HG02943 (cell line): Measurements from ENCODE around the gene PLSCR3.
A peak's percentile ranks its signal among the peaks of the same experiment; 100 is the strongest.

ENCODE experiments used
- ATAC-seq: cut with Tn5 transposase; IDR thresholded peaks from one replicate; pipeline ENCODE4 v1.9.1; 2021; ENCODE audit warnings: mild to moderate bottlenecking, low read depth, moderate library complexity; ENCODE audit not compliant: unreplicated experiment

The PLSCR3 gene

DNA sequence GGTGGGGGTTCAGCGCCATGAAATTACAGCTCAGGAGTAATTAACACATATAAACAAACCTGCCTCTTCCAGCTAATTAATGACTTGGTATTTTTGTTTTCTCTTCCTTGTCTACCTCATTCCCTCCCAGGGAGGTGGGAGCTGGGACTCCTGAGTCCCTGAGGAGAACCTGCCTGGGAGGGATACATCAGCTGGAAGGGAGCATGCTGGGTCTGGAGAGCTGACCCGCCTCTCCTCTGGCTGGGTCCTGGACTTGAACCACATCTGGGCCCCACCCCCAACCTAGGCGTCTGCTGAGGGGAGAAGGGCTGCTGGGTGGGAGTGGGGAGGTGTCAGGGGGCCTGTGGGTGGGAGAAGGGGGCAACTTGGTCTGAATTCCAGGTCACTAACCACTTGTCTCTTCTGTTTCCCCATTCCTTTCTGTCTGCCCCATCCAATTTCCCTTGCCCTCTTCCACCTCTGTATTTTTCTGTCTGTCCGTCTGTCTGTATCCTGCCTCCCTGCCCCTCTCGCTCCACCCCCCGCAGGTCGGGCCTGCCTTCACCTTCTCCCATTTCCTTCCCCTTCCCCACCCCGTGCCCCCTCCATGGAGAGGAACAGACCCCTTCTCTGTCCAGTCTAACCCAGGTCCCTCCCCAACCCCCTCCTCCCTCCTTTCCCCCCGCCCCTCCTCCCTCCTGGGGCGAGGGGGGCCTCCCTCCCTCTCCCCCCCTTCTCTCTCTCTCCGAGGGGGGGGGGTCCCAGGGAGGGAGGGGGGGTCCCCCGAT, 13.3 kb upstream of the PLSCR3 start, which contains the start of gene NLGN2:
Gene NLGN2 (plus strand): TSS at position 361 of the 767 bp plus-strand sequence. CDS start 411 bp downstream, outside the sequence.
- ATAC-seq = no peak

DNA sequence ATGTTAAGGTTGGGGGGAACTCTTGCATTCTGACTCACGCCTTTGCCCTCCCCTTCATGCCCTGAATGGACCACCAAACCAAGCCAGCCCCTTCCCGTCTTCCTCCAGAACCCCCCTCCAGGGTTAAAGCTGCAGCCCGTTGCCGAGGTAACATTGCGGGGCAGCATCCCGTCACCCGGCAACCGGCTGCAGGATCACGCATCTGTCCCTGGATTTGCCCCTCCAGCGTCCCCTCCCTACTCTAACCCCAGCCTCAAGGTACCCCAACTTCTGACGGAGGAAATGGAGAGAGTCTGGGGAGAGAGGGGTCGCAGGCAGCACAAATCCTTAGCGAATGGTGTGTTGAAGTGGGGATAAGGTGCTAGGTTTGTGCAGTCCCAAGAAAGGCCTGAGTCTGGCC, 12.8 kb upstream of the PLSCR3 start:
- ATAC-seq = no peak

DNA sequence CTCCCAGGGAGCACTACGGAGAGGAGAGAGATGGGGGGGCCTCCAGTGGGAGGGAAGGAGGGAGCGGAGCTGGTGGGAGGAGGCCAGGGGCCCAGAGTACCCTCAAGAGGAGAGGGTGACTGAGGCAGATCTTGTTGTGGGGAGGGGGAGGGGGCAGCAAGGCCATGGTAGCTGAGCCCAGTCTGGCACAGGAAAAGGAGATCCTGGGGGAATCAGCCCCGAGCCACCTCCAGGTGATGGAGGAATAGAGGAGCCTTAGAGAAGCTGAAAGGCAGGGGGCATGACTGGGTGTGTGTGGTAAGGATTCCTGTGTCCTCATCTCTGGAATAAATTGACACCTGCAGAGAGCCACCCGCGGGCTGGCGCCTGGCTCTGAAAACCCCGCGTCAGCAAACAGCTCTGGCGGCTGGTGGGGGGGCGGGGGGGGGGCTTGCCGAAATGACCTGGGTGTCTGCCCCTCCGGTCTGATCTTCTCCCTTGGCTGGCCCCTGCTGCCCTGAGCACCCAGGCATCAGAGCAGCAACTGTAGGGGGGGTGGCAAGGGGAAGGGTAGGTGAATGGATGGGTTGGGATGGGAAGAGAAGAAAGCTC, 12.0 kb upstream of the PLSCR3 start:
- ATAC-seq = no peak

DNA sequence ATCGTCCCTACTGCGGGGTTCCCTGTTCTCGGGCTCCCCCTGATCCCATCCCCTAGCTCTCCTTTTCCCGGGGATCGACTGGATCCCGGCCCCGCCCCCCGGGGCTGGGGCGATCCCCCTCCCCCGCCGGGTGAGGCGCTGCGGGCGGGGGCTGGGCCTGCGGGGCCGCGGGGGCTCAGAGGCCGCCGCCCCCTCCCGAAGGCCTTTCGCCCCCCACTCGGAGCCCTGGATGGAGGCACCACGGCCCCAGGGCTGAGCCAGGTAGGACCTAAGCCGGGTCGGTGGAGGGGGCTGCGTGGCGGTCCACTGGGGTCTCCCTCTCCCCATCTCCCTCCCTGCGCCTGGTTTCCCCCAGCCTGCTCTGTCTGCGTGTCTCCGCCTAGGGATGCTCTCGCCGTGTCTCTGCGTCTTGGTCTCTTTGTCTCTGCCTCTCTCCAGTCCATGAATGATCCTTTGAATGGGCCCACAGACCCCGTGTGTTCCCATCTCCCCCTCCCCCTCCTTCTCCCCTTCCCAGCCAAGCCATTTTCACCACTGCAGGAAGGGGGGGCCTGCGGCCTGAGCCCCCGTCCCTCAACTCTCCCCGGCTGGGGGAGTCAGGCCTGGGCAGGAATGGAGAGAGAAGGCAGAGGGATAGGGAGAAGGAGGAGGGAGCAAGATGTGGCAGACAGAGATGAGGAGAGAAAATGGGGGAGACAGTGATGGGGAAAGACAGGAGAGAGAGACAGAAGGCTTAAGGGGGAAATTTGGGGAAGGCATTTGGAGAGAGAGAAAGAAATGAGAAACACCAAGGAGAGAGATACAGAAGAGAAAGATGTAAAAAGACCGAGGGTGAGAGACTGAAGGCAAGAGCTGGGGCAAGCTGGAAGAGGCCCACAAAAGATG, 11.3 kb upstream of the PLSCR3 start:
- ATAC-seq = no peak

DNA sequence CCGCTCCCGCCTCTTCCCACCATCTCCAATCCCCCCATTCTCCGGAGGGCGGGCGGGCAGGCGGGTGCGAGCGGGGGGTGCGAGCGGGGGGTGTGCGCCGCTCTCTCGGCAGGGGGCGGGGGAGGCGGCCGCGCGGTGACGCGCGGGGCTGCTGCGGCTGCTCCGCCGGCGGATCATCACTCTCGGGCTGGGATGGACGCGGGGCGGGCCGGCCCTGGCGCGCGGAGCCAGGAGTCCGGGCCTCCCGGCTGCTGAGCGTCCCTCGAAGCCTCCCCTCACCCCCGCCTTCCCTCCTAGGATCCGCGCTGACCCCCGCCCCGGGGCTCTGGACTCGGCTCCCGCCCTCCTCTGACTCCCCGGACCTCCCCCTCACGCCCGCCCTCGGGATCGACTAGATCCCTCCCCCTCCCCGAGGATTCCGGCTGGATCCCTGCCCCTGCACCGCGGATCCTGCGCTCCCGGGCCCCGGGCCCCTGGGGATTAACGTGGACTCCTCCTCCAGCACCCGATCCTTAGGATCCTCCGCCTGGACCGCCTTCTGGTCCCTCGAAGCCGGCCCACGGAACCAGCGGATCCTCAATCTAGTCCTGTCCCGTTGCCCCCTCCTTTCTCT, 10.5 kb upstream of the PLSCR3 start:
- ATAC-seq = peak; percentile 15

DNA sequence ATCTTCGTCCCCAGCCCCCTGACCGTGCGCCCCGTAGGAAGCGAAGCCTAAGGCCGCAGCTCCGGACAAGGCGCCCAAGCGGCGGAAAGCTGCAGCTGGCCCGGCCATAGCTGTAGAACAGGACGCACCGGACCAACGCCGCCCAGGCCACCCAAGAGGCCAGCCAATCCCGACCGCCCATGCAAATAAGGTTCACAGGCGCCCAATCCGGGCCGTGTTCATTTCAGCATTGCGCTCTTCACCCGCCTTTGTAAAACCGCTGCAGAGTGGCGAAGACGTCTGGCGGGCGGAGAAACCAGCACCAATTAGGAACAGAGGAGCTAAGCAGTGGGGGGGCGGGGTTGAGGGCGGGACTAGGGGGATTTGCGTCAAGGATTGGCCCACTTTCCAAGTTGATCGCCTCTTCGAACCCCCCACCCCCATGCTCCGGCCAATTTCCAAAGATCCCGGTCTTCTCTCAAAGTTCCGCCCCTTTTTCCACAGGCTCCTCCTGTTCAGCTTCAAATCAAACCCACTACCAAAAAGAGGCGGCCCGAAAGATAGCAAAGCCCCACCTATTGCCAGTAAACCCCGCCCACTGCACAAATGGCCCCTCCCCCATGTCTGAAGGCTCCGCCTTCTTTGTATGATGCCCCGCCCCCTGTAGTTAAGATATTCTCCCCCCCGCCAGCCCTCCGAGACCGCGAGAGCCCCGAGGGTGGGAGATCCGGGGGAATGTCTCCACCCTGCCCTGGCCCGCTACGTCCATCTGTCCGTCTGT, 9.8 kb upstream of the PLSCR3 start, which contains the start of gene TMEM256:
Gene TMEM256 (minus strand): TSS at position 121 of the 760 bp plus-strand sequence. CDS start 13 bp downstream, at position 108.
- ATAC-seq = peak; percentile 83

DNA sequence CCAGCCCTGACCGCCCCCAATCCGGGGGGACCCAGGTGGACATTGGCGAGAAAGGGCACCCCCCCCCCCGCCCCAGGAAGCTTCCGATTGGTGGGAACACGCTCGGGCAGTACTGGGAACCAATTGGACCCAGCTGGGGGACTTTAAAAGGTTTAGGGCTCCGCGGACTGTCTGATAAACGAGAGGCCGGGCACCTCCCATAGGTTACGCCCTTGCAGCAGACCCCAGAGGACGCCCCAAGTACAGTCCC, 9.3 kb upstream of the PLSCR3 start:
- peak; percentile 19 for ATAC-seq

DNA sequence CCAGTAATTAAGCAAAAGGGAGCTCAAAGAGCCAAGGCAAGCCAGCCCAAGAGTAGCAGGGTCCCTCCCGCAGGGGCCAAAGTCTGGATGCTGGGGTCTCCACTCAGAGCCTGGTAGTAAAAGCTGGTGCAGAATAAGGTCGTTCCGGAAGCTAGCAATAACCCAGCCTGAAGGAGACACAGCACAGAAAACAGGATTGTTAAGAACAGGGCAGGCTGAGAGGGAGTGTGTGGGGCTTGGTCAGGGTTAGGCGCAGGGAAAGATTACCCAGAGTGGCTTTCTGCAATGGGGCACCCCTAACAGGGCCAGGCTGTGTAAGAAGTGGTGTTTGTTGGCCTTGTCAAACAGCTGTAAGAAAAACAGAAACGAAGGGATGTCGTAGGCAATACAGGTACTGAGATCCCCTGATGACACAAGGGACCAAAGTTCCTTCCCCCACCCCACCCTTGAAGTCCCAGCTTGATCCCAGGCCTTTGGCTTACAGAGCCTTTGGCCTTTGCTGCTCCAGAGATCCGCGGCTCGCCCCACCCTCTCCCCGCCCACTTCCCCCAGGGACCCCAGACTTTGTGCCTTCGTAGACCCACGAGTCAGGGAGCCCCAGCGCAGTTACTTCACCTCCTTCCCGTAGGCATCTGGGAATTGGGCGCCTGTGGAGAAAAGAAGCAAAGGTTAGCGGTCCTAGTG, 8.9 kb upstream of the PLSCR3 start:
- ATAC-seq = no peak

DNA sequence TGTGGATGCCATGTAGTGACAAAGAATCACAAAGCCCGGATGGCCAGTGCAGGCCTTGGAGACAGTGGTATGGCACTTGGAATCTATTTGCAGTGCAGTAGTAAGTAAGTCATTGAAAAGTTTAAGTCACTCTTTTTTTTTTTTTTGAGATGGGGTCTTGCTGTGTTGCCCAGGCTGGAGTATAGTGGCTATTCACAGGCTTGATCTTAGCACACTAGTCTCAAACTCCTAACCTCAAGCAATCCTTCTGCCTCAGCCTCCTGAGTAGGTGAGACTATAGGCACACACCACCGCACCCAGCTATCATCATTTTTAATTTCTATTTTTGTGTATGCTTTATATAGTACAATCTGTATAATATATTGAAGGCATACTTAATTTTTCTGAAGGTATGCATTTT, 4.3 kb upstream of the PLSCR3 start:
- no peak for ATAC-seq

DNA sequence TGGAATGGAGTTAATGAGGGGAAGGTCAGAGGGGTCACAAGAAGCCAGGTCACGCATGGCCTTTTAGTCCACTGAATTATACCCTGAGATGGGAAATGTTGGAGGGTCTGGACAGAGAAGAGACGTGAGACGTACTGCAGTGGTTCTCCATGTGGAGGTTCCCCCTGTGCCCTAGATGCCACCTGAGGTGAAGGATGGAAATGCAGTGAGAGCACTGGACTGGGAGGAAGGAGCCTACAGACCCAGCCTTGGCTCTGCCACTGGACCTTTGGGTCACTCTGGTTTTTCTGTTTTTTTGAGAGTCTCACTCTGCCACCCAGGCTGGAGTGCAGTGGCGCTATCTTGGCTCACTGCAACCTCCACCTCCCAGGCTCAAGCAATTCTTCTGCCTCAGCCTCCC, 1.8 kb upstream of the PLSCR3 start:
- no peak for ATAC-seq

DNA sequence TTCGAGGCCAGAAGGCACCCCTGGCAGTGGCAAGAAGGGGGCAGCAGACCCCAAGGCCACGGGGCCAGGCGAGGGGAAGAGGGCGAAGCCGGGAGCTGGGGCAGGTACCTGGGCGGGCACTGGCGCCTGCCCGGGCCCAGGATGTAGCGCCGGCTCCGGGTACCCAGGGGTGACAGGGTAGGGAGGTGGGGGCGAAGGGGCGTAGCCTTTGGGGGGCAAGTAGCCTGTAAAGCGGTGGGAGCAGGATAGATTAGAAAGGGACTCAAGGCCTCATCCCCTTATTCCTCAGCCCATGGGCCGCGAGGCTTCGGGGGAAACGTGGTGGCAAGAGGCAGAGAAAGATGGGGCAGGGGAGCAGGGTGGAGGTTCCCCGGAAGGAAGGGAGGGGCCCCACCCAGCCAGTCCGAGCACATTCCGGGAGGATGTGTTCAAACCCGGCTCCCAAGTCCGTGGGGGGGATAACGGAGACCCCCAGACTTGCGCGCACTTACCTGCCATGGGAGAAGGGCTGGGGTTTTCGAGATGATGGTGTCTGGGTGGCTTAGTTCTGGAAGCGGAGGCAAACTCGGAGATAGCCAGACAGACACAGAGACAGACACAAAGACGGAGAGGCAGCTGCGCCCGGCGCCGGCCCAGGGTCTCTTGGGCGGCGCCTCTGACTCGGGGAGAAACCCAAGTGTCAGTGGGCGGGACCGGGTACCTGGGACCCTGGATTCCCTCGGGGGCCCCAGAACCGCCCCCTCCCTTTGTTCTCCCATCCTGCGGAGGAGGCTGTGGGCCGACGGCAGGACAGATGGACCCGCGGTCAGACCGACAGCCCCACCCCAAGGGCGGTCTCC, 493 bp downstream of the PLSCR3 start:
- no peak for ATAC-seq

DNA sequence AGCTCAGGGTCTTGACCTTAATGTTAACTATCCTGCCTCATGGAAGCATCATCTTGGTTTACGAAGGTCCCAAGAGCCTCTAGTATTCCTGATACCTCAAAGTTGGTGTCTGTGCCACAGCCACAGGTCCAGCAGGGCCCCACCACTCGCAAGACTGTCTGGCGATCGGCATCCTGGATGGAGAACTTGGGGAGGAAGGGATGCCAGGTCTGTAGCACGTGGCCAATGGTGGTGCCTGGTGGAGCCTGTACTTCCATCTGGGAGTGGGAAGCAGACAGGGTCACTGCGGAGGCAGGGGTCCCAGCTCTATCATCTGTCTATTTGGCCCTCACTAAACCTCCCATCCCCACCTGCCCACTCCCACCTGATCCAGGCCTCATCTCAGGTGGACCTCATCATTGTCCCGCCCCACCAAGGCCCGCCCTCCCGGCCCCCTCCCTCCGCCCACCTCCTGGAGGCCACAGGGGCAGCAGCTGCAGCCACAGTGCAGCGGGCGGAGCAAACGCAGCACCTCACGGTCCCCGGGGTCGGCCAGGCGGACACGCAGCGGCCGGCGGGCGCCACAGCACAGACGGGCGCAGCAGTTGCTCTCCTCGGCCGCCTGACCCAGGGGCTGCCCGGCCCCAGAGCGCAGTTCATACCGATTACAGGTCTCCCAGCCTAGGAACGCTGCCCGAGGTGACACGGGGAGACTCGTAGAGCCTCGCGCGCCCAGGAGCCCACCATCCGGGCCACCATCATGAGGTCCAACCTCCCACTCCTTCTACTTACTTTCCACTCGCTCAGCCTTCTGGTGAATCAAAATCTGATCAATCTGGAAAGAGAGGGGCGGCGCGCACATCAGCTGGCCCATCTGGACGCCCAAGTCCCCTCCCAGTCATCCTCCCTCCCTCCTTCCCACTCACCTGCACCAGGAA, 1.4 kb downstream of the PLSCR3 start:
- no peak for ATAC-seq

DNA sequence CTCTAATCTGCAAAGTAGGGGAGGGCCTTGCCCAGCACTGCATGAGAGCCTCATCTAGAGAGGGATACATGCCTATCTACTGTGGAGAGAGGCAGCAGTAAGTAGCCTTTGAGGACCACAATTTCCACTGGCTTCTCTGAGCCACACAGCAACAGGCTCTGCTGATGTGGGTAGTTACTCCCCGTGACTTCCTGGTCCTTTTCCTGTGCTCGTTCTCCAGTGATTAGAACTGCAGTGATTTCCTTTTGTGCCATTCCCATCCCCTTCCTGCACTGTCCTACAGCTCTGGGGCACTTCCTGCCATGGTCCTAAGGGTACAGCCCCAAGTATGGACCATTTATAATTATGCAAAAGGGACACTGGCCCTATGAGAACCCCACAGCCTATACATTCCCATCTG, 3.0 kb downstream of the PLSCR3 start:
- no peak for ATAC-seq

DNA sequence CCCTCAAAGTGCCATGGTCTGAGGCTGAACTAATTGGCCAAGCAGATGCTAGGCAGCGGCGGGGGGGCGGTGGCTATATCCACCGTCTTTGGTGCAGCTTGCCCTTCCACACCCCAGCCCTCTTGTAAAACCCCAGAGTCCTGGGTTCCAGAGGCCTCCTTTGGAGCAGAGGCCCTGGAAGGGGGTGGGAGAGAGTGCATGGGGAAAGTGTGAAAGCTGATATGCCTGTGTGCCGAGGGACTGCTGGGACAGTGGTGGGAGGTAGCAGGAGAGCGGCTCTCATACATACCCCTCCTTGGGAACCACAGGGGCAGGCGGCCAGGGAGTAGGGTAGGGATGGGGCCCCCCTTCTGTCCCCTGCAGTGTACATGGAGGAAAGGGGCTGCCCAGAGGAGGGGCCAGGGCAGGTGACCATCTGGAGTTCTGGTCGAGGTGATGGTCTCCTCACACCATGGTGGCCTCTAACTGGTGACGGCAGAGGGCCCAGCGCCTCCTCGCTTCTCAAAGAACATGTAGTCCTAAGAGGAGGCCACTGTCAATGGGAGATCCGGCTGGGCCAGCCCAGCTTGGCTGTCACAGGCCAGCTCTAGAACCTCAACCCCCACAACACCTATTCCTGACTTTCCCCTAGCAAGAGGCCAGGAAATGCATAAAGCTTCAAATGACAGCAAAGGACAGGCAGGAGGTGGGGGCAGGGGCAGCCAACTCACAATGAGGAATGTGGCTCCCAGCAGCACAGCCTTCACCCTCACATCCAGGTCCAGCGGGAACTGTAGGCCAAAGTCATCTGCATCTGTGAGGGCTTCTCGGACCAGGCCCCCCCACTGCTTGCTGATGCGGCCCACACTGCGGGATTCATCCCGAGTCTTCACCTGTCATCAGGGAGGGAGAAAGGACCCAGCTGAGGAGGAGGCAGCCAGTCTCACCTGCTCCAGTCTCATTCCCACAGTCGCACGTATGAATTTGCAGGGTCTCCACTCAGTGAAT, 4.1 kb downstream of the PLSCR3 start:
- ATAC-seq = no peak

DNA sequence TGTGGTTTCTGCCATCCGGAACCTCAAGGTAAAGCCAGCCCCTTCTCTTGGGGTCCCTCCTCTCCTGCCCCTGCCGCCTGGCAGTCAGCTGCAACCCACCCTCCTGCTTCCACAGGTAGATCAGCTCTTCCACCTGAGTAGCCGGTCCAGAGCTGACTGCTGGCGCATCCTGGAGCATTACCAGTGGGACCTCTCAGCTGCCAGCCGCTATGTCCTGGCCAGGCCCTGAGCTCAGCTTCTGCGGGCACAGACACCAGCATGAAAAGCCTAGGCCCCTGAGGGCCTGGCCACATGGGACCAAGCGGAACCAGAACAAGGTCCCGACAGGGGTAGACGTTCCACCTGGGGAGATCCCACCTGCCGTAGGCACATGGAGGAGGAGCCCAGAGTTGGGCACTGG, 5.5 kb downstream of the PLSCR3 start:
- ATAC-seq = no peak

DNA sequence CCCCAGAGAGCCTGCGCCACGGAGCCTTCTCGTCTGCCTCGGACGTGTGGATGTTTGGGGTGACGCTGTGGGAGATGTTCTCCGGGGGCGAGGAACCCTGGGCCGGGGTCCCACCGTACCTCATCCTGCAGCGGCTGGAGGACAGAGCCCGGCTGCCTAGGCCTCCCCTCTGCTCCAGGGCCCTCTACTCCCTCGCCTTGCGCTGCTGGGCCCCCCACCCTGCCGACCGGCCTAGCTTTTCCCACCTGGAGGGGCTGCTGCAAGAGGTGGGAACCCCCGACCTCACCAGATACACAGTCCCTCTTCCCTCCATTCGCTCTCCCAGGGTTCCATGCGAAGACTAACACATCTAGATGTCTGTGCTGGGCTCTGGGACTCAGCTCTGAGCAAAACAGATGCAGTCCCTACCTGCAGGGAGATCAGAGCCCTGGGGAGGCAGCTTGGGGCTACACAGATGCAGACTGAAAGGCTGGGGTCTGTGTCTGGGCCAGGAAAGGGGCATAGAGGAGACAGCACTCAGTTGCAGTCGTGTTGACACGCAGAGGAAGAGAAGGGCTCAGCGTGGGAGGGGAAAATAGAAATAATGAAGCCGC, 9.7 kb downstream of the PLSCR3 start:
- ATAC-seq = no peak
